Kidney epithelial cell (primary cell): ENCODE measurements around the gene GJD3. TPM values are rescaled to one million over a fixed set of nuclear protein-coding genes. Genes with fewer than 3 reads are reported as not detected.

Experiments
- DNase-seq: peaks from one replicate; pipeline ENCODE4 v3.0.0-alpha.2; 2010; ENCODE audit warnings: low read depth
- H3K27me3 ChIP-seq: 2 replicates; pipeline ENCODE4 v1.6.0; 2011; ENCODE audit warnings: low read length; ENCODE audit not compliant: control insufficient read depth, insufficient read depth
- H3K36me3 ChIP-seq: 2 replicates; pipeline ENCODE4 v1.5.1; 2011; ENCODE audit warnings: low read length; ENCODE audit not compliant: control insufficient read depth, insufficient read depth
- H3K4me3 ChIP-seq: 2 replicates; pipeline ENCODE4 v1.5.1; 2011; ENCODE audit warnings: low read depth, mild to moderate bottlenecking, control low read depth, low read length
- total RNA-seq: library from RNA; depleted of rRNA; stranded (reverse); fragments of >200 nt; gene quantifications from 2 replicates; pipeline ENCODE4 v1.2.3, GENCODE V29; 2015
- TF ChIP-seq, protein P1 (sequence below): IDR thresholded peaks from 2 replicates; pipeline ENCODE4 v1.5.1; 2011; ENCODE audit warnings: mild to moderate bottlenecking, moderate library complexity, low read length, control low read depth, inconsistent platforms; ENCODE audit not compliant: insufficient read depth, poor library complexity, severe bottlenecking

The GJD3 gene
- total RNA-seq, 1 donor from 2014 or later = not detected

GRCh38 chr17:40360091-40360490 is 4.4 kb downstream of the GJD3 start:
- peaks cover 2% of the 10 kb centered on the region for H3K36me3 ChIP-seq
- TF ChIP-seq, protein P1, sequence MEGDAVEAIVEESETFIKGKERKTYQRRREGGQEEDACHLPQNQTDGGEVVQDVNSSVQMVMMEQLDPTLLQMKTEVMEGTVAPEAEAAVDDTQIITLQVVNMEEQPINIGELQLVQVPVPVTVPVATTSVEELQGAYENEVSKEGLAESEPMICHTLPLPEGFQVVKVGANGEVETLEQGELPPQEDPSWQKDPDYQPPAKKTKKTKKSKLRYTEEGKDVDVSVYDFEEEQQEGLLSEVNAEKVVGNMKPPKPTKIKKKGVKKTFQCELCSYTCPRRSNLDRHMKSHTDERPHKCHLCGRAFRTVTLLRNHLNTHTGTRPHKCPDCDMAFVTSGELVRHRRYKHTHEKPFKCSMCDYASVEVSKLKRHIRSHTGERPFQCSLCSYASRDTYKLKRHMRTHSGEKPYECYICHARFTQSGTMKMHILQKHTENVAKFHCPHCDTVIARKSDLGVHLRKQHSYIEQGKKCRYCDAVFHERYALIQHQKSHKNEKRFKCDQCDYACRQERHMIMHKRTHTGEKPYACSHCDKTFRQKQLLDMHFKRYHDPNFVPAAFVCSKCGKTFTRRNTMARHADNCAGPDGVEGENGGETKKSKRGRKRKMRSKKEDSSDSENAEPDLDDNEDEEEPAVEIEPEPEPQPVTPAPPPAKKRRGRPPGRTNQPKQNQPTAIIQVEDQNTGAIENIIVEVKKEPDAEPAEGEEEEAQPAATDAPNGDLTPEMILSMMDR = no peak
- DNase-seq = no peak
- H3K27me3 ChIP-seq = peaks cover 4% of the 10 kb centered on the region
- no peak overlapping the region for H3K4me3 ChIP-seq

- Histone ChIP-seq H3K36me3 (peaks cover 2% of the 10 kb centered on the region), H3K27me3 (peaks cover 4% of the 10 kb centered on the region), H3K4me3 (no peak overlapping the region)
- TF ChIP-seq, protein P1 = peak; percentile 88
- no peak for DNase-seq
These were observed 6.1 kb downstream of the GJD3 start for GRCh38 chr17:40358323-40359038.

DNA sequence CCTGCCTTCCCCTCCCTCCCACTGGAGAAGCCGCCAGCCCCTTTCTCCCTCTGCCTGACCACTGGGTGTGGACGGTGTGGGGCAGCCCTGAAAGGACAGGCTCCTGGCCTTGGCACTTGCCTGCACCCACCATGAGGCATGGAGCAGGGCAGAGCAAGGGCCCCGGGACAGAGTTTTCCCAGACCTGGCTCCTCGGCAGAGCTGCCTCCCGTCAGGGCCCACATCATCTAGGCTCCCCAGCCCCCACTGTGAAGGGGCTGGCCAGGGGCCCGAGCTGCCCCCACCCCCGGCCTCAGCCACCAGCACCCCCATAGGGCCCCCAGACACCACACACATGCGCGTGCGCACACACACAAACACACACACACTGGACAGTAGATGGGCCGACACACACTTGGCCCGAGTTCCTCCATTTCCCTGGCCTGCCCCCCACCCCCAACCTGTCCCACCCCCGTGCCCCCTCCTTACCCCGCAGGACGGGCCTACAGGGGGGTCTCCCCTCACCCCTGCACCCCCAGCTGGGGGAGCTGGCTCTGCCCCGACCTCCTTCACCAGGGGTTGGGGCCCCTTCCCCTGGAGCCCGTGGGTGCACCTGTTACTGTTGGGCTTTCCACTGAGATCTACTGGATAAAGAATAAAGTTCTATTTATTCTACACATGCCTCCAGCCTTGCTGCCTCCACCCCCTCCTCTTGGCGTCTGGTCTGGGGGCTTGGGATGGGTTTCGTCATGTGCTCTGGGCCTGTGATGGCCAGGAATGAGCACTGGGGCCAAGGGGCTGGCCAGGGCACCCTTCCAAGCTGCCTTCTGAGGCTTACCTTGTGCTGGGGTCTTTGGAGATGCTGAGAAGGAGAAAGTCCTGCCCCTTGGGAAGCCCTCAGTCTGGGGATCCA is 7.3 kb downstream of the GJD3 start:
- Histone ChIP-seq H3K27me3 (peaks cover 4% of the 10 kb centered on the region), H3K36me3 (peaks cover 2% of the 10 kb centered on the region), H3K4me3 (no peak overlapping the region)
- no peak for DNase-seq
- TF ChIP-seq, protein P1 = no peak

GRCh38 chr17:40355804-40356758 is 8.5 kb downstream of the GJD3 start:
- H3K36me3 ChIP-seq = peaks cover 2% of the 10 kb centered on the region
- no peak for DNase-seq
- TF ChIP-seq, protein P1 = no peak
- H3K27me3 ChIP-seq = no peaks in the 10 kb centered on the region
- no peak overlapping the region for H3K4me3 ChIP-seq

- Histone ChIP-seq H3K36me3 (peaks cover 2% of the 10 kb centered on the region), H3K27me3 (no peaks in the 10 kb centered on the region), H3K4me3 (no peak overlapping the region)
- TF ChIP-seq, protein P1 = peak; percentile 97
- DNase-seq = no peak
These were observed 9.3 kb downstream of the GJD3 start for GRCh38 chr17:40355123-40355803.
